Lower leg skin (tissue), 3 donors: ENCODE measurements around the gene SUMF1.

Experiments used
- POLR2A ChIP-seq, 2 donors: fragments of 450-650 bp; IDR thresholded peaks; one replicate each; pipeline ENCODE4 v1.6.1; 2016 to 2017; ENCODE audit warnings: antibody characterized with exemption in 2 of 2, mild to moderate bottlenecking in 1 of 2, moderate library complexity in 1 of 2
- TF ChIP-seq, protein P1 (sequence below), 3 donors: fragments of 450-650 bp; IDR thresholded peaks; one replicate each; pipeline ENCODE4 v1.5.1; 2016; ENCODE audit warnings: antibody characterized with exemption in 3 of 3, mild to moderate bottlenecking in 3 of 3, moderate library complexity in 2 of 3

DNA sequence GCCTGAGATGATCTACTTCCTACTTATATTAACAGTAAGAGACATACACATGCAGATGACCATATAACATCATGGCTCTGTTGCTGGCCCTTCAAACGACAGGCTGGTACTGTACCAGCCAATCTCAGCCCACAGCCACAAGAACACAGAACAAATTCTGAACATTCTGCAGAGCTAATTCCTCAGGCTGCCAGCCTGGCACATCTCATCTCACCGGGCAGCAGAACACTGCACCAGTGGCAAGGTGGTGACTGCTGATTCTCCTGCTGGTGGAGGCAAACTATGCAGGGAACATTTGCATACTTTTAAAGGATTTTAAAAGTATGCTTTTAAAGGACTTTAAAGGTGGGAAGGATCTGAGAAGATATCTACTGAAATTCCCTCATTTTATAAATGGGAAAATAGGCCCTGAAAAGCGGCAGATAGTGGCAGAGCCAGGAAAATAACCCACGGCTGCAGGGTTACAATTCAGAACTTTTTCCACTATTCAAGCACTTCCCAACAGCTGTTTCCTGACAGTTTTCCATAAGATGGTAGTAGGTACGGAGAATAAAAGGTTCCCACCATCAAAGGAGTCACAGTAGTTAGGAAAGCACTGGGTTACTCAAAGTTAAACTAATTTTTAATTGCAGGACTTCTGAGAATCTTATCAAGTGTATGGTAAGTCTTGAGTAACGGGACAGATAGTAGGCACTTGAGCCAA, 37.3 kb downstream of the SUMF1 start:
- TF ChIP-seq, protein P1, sequence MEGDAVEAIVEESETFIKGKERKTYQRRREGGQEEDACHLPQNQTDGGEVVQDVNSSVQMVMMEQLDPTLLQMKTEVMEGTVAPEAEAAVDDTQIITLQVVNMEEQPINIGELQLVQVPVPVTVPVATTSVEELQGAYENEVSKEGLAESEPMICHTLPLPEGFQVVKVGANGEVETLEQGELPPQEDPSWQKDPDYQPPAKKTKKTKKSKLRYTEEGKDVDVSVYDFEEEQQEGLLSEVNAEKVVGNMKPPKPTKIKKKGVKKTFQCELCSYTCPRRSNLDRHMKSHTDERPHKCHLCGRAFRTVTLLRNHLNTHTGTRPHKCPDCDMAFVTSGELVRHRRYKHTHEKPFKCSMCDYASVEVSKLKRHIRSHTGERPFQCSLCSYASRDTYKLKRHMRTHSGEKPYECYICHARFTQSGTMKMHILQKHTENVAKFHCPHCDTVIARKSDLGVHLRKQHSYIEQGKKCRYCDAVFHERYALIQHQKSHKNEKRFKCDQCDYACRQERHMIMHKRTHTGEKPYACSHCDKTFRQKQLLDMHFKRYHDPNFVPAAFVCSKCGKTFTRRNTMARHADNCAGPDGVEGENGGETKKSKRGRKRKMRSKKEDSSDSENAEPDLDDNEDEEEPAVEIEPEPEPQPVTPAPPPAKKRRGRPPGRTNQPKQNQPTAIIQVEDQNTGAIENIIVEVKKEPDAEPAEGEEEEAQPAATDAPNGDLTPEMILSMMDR (IDR thresholded peaks at IDR 0.05) = no peak
- TF ChIP-seq POLR2A (IDR thresholded peaks at IDR 0.05) = no peak
